Body of pancreas (tissue), 4 donors: ENCODE results near the gene MAP4K5.

Experiments used
- CTCF ChIP-seq, 7 experiments: fragments of 450-650 bp in 4 of 7; fragments of 200-600 bp in 3 of 7; sonication (generic) in 3 of 7; IDR thresholded peaks; one replicate each; pipeline ENCODE4 v1.5.1; 2016 to 2019; ENCODE audit warnings: antibody characterized with exemption in 7 of 7
- POLR2A ChIP-seq, 3 donors: fragments of 450-650 bp; IDR thresholded peaks; one replicate each; pipeline ENCODE4 v1.6.1; 2016; ENCODE audit warnings: antibody characterized with exemption in 3 of 3, mild to moderate bottlenecking in 2 of 3

GRCh38 chr14:50544911-50545310 is 12.5 kb upstream of the MAP4K5 start:
- no peak for TF ChIP-seq CTCF (IDR thresholded peaks at IDR 0.05)
- no peak for TF ChIP-seq POLR2A (IDR thresholded peaks at IDR 0.05)
